HG03196 (cell line): ENCODE results near the gene UBAP2.
A peak's percentile ranks its signal among the peaks of the same experiment; 100 is the strongest.
"Not testable (repeated sequence)": the region's sequence is repeated elsewhere in the genome, so short reads cannot be mapped to it uniquely, and the experiment has no call there.

Experiments used
- ATAC-seq: cut with Tn5 transposase; IDR thresholded peaks from one replicate; pipeline ENCODE4 v1.9.1; 2021; ENCODE audit not compliant: unreplicated experiment

Gene UBAP2

GRCh38 chr9:33992632-33993031 lies 56.1 kb downstream of the UBAP2 start:
- ATAC-seq = no peak

- ATAC-seq = peak; percentile 96
Measured at GRCh38 chr9:33988219-33988890, 60.3 kb downstream of the UBAP2 start.

- ATAC-seq = no peak
Measured at GRCh38 chr9:33976414-33976813, 72.3 kb downstream of the UBAP2 start.

GRCh38 chr9:33972698-33973097 lies 76.0 kb downstream of the UBAP2 start:
- no peak for ATAC-seq

- no peak for ATAC-seq
Measured at GRCh38 chr9:33964086-33964768, 84.5 kb downstream of the UBAP2 start.

GRCh38 chr9:33962468-33962867 lies 86.2 kb downstream of the UBAP2 start:
- not testable (repeated sequence) for ATAC-seq

- ATAC-seq = no peak
Measured at GRCh38 chr9:33959725-33960124, 89.0 kb downstream of the UBAP2 start.

- no peak for ATAC-seq
Measured at GRCh38 chr9:33956544-33956943, 92.1 kb downstream of the UBAP2 start.

- ATAC-seq = no peak
Measured at GRCh38 chr9:33952066-33952465, 96.6 kb downstream of the UBAP2 start.

GRCh38 chr9:33950371-33950770 lies 98.3 kb downstream of the UBAP2 start:
- no peak for ATAC-seq

- ATAC-seq = no peak
Measured at GRCh38 chr9:33946779-33947535, 101.7 kb downstream of the UBAP2 start.

GRCh38 chr9:33943389-33943788 lies 105.3 kb downstream of the UBAP2 start:
- no peak for ATAC-seq

GRCh38 chr9:33942471-33943083 lies 106.1 kb downstream of the UBAP2 start:
- no peak for ATAC-seq

- ATAC-seq = no peak
Measured at GRCh38 chr9:33939924-33940874, 108.5 kb downstream of the UBAP2 start.

- ATAC-seq = no peak
Measured at GRCh38 chr9:33934188-33934878, 114.4 kb downstream of the UBAP2 start.

GRCh38 chr9:33932078-33932807 lies 116.4 kb downstream of the UBAP2 start:
- no peak for ATAC-seq

- ATAC-seq = no peak
Measured at GRCh38 chr9:33931326-33931725, 117.4 kb downstream of the UBAP2 start.

- ATAC-seq = no peak
Measured at GRCh38 chr9:33927694-33928093, 121.0 kb downstream of the UBAP2 start.
